SH-SY5Y (cell line): ENCODE measurements around the gene TMOD2.

ENCODE experiments used
- GATA2 ChIP-seq: IDR thresholded peaks from 2 replicates; pipeline ENCODE4 v1.6.1; 2011; ENCODE audit warnings: mild to moderate bottlenecking, low read depth, low read length
- GATA3 ChIP-seq: IDR thresholded peaks from 2 replicates; pipeline ENCODE4 v1.6.1; 2011; ENCODE audit warnings: low read depth, mild to moderate bottlenecking, low read length, moderate library complexity

- TF ChIP-seq GATA2 (no peak), GATA3 (no peak)
Observed at GRCh38 chr15:51718219-51718618, 33.2 kb upstream of the TMOD2 start.
